Stomach (tissue), 9 donors: ENCODE measurements around the gene MOB3B. TPM values are rescaled to one million over a fixed set of nuclear protein-coding genes. Genes with fewer than 3 reads are reported as not detected.
A peak's percentile ranks its signal among the peaks of the same experiment; 100 is the strongest.

Experiments
- DNase-seq, 2 donors: peaks; one replicate each; pipeline versions ENCODE4 v3.0.0 to v3.0.0-alpha.2; 2013 to 2019
- H3K27ac ChIP-seq, 5 donors: fragments of 200-600 bp in 4 of 5; sonication (generic) in 4 of 5; one replicate each; pipeline ENCODE4 v1.5.1; 2013 to 2019; ENCODE audit warnings: mild to moderate bottlenecking in 1 of 5, moderate library complexity in 1 of 5
- H3K27me3 ChIP-seq, 3 donors: fragments of 200-600 bp; sonication (generic); one replicate each; pipeline ENCODE4 v1.5.1; 2017 to 2019; ENCODE audit warnings: mixed run types in 1 of 3
- H3K36me3 ChIP-seq, 4 donors: fragments of 200-600 bp; sonication (generic); 1 replicate in 3 of 4; 2 replicates in 1 of 4; pipeline ENCODE4 v1.5.1; 2016 to 2019
- H3K4me1 ChIP-seq, 4 donors: fragments of 200-600 bp; sonication (generic); one replicate each; pipeline ENCODE4 v1.5.1; 2016 to 2019
- H3K4me3 ChIP-seq, 4 donors: fragments of 200-600 bp; sonication (generic) in 3 of 4; one replicate each; pipeline ENCODE4 v1.5.1; 2016 to 2019; ENCODE audit warnings: mild to moderate bottlenecking in 1 of 4
- H3K9me3 ChIP-seq, 4 donors: fragments of 200-600 bp; sonication (generic); one replicate each; pipeline ENCODE4 v1.5.1; 2016 to 2019
- CTCF ChIP-seq, 7 experiments: fragments of 450-650 bp in 4 of 7; fragments of 200-600 bp in 3 of 7; sonication (generic) in 3 of 7; IDR thresholded peaks; one replicate each; pipeline ENCODE4 v1.5.1; 2016 to 2019; ENCODE audit warnings: antibody characterized with exemption in 7 of 7, control low read depth in 2 of 7, mild to moderate bottlenecking in 1 of 7
- EP300 ChIP-seq: sonication (generic); formaldehyde crosslinking; IDR thresholded peaks from one replicate; pipeline ENCODE4 v1.6.1; 2017; ENCODE audit warnings: antibody characterized with exemption
- POLR2A ChIP-seq, 4 donors: fragments of 450-650 bp; IDR thresholded peaks; one replicate each; pipeline ENCODE4 v1.6.1; 2016; ENCODE audit warnings: antibody characterized with exemption in 4 of 4, control low read depth in 2 of 4, mild to moderate bottlenecking in 1 of 4, moderate library complexity in 1 of 4
- POLR2AphosphoS5 ChIP-seq, 3 donors: sonication (generic); formaldehyde crosslinking; IDR thresholded peaks; one replicate each; pipeline ENCODE4 v1.6.1; 2016; ENCODE audit warnings: antibody characterized with exemption in 3 of 3
- WGBS, 5 donors: extraction: QIAGEN DNeasy Blood & Tissue Kit in 3 of 5; methylation state at CpG; one replicate each; pipeline versions ENCODE4 v1.1.5 to v1.1.7; 2013 to 2018; 5-methylcytosine and 5-hydroxymethylcytosine counted together
- intact Hi-C: fragments of 100-400 bp; cut with DNase I; formaldehyde crosslinking; loops from one replicate; pipeline ENCODE4 v1.15.1; 2023; ENCODE audit warnings: low total_unique reads
- polyA plus RNA-seq, 3 donors: library from polyadenylated mRNA; stranded (reverse); fragments of 200-250 nt; gene quantifications; one replicate each; pipeline ENCODE4 v1.2.3, GENCODE V29; 2013
- total RNA-seq, 5 donors: library from RNA; depleted of rRNA; stranded (reverse); fragments of >200 nt; gene quantifications; one replicate each; pipeline versions ENCODE4 v1.1.0 to v1.2.3, GENCODE V29; 2014 to 2016
- donor health status: healthy with polysubstance abuse.
- donor health status: Bipolar disorder and iron deficiency.
- donor health status: healthy.

MOB3B gene
- total and polyA plus RNA-seq, 8 donors = 4.0 to 32.7 (median 9.7) TPM

GRCh38 chr9:27483576-27483975 lies 46.0 kb downstream of the MOB3B start:
- no peak overlapping the region for H3K4me3 ChIP-seq
- H3K27me3 ChIP-seq = no peaks in the 10 kb centered on the region
- TF ChIP-seq POLR2AphosphoS5 (IDR thresholded peaks at IDR 0.05) (no peak), EP300 (no peak), POLR2A (IDR thresholded peaks at IDR 0.05) (no peak), CTCF (IDR thresholded peaks at IDR 0.05) (no peak)
- intact Hi-C loops = no loop called here
- 88 to 92% (median 91%) methylated on average over 6 of the region's 6 CpGs for WGBS, 5 donors
- no peak overlapping the region for H3K27ac ChIP-seq
- peaks cover 0 to 1% (median 0%) of the 10 kb centered on the region in 4 donors for H3K36me3 ChIP-seq
- H3K9me3 ChIP-seq = peaks cover 0 to 6% (median 2%) of the 10 kb centered on the region in 4 donors
- peaks cover 0 to 13% (median 4%) of the 10 kb centered on the region in 4 donors for H3K4me1 ChIP-seq
- DNase-seq = no peak

- Histone ChIP-seq H3K27me3 (no peaks in the 10 kb centered on the region), H3K4me3 (no peak overlapping the region), H3K27ac (no peak overlapping the region), H3K4me1 (peaks cover 0 to 11% (median 0%) of the 10 kb centered on the region in 4 donors), H3K36me3 (no peaks in the 10 kb centered on the region), H3K9me3 (peaks cover 0 to 6% (median 2%) of the 10 kb centered on the region in 4 donors)
- WGBS, 5 donors = 86 to 91% (median 88%) methylated on average over 2 of the region's 2 CpGs
- TF ChIP-seq CTCF (IDR thresholded peaks at IDR 0.05) (no peak), POLR2AphosphoS5 (IDR thresholded peaks at IDR 0.05) (no peak), POLR2A (IDR thresholded peaks at IDR 0.05) (no peak), EP300 (no peak)
- intact Hi-C loops = no loop called here
- no peak for DNase-seq
Measured at GRCh38 chr9:27482709-27483108, 46.9 kb downstream of the MOB3B start.

GRCh38 chr9:27478322-27478721 lies 51.3 kb downstream of the MOB3B start:
- WGBS, 5 donors = 85 to 98% (median 92%) methylated on average over 1 of the region's 1 CpG
- no peak for TF ChIP-seq POLR2AphosphoS5 (IDR thresholded peaks at IDR 0.05)
- TF ChIP-seq EP300 = no peak
- no peak for TF ChIP-seq CTCF (IDR thresholded peaks at IDR 0.05)
- TF ChIP-seq POLR2A (IDR thresholded peaks at IDR 0.05) = no peak

GRCh38 chr9:27476870-27477515 lies 52.6 kb downstream of the MOB3B start:
- Histone ChIP-seq H3K9me3 (peaks cover 0 to 6% (median 2%) of the 10 kb centered on the region in 4 donors), H3K27ac (no peak overlapping the region), H3K36me3 (no peaks in the 10 kb centered on the region), H3K27me3 (no peaks in the 10 kb centered on the region), H3K4me3 (no peak overlapping the region), H3K4me1 (peaks cover 12 to 36% (median 20%) of the 10 kb centered on the region in 4 donors)
- WGBS, 5 donors = 93 to 97% (median 95%) methylated on average over 6 of the region's 6 CpGs
- no peak for DNase-seq
- intact Hi-C loops = no loop called here
- TF ChIP-seq POLR2AphosphoS5 (IDR thresholded peaks at IDR 0.05) = no peak

More at GRCh38 chr9:27478322-27478721, 51.3 kb downstream of the MOB3B start:
- Histone ChIP-seq H3K4me3 (no peak overlapping the region), H3K4me1 (peaks cover 8 to 22% (median 12%) of the 10 kb centered on the region in 4 donors), H3K27me3 (no peaks in the 10 kb centered on the region), H3K27ac (no peak overlapping the region), H3K9me3 (peaks cover 0 to 6% (median 2%) of the 10 kb centered on the region in 4 donors), H3K36me3 (no peaks in the 10 kb centered on the region)
- intact Hi-C loops = no loop called here
- no peak for DNase-seq

GRCh38 chr9:27475057-27475595 lies 54.5 kb downstream of the MOB3B start:
- 78 to 90% (median 86%) methylated on average over 7 of the region's 7 CpGs for WGBS, 5 donors
- no peak overlapping the region for H3K4me3 ChIP-seq
- peaks cover 0 to 6% (median 2%) of the 10 kb centered on the region in 4 donors for H3K9me3 ChIP-seq
- H3K4me1 ChIP-seq = peaks cover 23 to 50% (median 34%) of the 10 kb centered on the region in 4 donors
- no peaks in the 10 kb centered on the region for H3K27me3 ChIP-seq
- peak overlapping the region in 2 of 5 donors; percentile 17 to 72 for H3K27ac ChIP-seq
- no peak for DNase-seq
- intact Hi-C loops = no loop called here
- TF ChIP-seq CTCF (IDR thresholded peaks at IDR 0.05) = no peak
- no peak for TF ChIP-seq POLR2A (IDR thresholded peaks at IDR 0.05)
- TF ChIP-seq EP300 = no peak
- no peak for TF ChIP-seq POLR2AphosphoS5 (IDR thresholded peaks at IDR 0.05)
- H3K36me3 ChIP-seq = no peaks in the 10 kb centered on the region
